Measurements from ENCODE around the gene IWS1. TPM values are rescaled to one million over a fixed set of nuclear protein-coding genes. Genes with fewer than 3 reads are reported as not detected.

Gene IWS1
- total and polyA plus RNA-seq, 10 of the 15 experiments (the other 5 are each of a cell fraction or from before 2014, with no cell fraction given): 21.9 to 68.9 (median 45.8) TPM

DNA sequence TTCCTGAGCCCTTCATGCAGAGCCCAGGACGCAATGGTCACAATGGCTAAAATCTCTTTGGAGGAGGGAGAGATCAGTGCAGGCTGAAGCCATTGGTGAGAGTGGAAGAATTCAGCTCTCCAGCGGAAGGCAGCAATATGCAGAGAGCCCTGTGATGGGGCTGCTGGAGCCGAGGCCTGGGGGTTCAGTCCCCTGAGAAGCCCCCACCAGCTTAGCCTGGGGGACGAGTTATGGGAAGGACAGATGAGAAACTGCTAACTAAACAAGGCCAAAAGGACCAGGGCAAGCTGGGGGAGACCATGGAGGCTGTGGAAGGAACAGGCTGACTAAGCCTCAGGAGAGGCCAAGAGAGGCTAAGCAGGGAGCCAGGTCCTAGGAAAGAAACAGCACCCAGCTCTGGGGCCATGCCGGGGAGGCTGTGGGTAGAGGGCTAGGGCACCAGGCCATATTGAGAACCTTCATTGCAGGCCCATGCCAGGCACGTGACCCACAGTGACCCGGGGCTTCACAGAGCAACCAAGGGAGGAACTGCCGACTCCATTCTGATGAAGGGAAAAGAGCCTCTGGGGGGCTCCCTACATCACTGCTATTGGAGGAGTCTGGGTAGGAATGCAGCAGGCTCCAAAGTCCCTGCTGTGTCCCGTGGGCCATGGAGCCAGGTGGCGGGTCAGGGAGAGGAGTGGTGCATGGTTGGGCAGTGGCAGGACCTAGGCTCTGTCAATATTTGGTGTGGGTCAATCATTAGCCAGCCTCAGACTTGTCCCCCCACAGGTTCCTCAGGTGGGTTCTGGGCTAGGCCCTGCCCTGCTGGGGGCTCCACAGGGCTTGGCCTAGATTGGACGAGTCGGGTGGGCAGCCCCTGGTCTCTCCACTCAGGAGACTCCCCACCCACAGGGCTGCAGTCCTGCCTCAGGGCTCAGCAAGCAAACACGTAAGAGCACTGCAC lies 88.2 kb downstream of the IWS1 start:
- no peak for DNase-seq (ENCODE audit: low read depth, low spot score)
- Histone ChIP-seq H3K4me1 (ENCODE audit: control insufficient read depth, insufficient read depth, low read length) (no peaks in the 10 kb centered on the region), H3K4me2 (ENCODE audit: control insufficient read depth, insufficient read depth) (no peak overlapping the region), H3K27me3 (replicated peaks in 1 of 2; ENCODE audit: control insufficient read depth in 2 of 2, insufficient read depth in 2 of 2, low read length in 1 of 2) (no peaks in the 10 kb centered on the region), H2AFZ (ENCODE audit: control insufficient read depth, low read depth, low read length) (no peak overlapping the region), H3K9me3 (replicated peaks; ENCODE audit: control insufficient read depth, insufficient read depth, low read length) (no peaks in the 10 kb centered on the region), H3K79me2 (ENCODE audit: control insufficient read depth, insufficient read depth, low read length) (no peaks in the 10 kb centered on the region), H3K27ac (ENCODE audit: control insufficient read depth, insufficient read depth) (no peak overlapping the region), H4K20me1 (ENCODE audit: control insufficient read depth, insufficient read depth) (no peaks in the 10 kb centered on the region), H3K9ac (ENCODE audit: control insufficient read depth, insufficient read depth, low read length) (no peak overlapping the region), H3K36me3 (ENCODE audit: control insufficient read depth in 2 of 2, insufficient read depth in 2 of 2, low read length in 1 of 2) (no peaks in the 10 kb centered on the region), H3K4me3 (no peak overlapping the region)
- in situ Hi-C loops (cut with MboI): no loop called here
- ATAC-seq: no peak
- ChIA-PET CTCF (interaction anchor here (1.1 kb wide), 1 partner anchor 241 kb away, joined by 3 read pairs; no protein-coding TSS in a partner anchor), POLR2A (no interaction called here), SMC1A (ENCODE audit: uncharacterized antibody, unreplicated experiment) (interaction anchor here (1.5 kb wide), 1 partner anchor 8 kb away, joined by 3 read pairs; no protein-coding TSS in a partner anchor), RAD21 (ENCODE audit: unreplicated experiment) (interaction anchor here (1.2 kb wide), 1 partner anchor 41 kb away, joined by 3 read pairs; no protein-coding TSS in a partner anchor)
- no TSS peak for BruUV-seq (replicated peaks)
- intact Hi-C loops (cut with micrococcal nuclease; ENCODE audit: unreplicated experiment): no loop called here
- FAIRE-seq: no peak
- WGBS (ENCODE audit: insufficient coverage, insufficient replicate concordance, low lambda C conversion rate, missing lambda C conversion rate): 37% methylated on average over 13 of the region's 13 CpGs
- TF ChIP-seq EED (IDR thresholded peaks at IDR 0.05; ENCODE audit: low read depth) (no peak), FOXM1 (IDR thresholded peaks at IDR 0.05; ENCODE audit: low read depth, low read length) (no peak), PML (IDR thresholded peaks at IDR 0.05; ENCODE audit: low read length) (no peak), SREBF2 (IDR thresholded peaks at IDR 0.05; ENCODE audit: low read length) (no peak), NR2C1 (IDR thresholded peaks at IDR 0.05) (no peak), IKZF1 (conservative IDR thresholded peaks at IDR 0.05) (no peak), POLR2AphosphoS5 (IDR thresholded peaks at IDR 0.05; ENCODE audit: low read length) (no peak), BCL11A (IDR thresholded peaks at IDR 0.05; ENCODE audit: low read depth, low read length) (no peak), PAX8 (IDR thresholded peaks at IDR 0.05) (no peak), YBX1 (IDR thresholded peaks at IDR 0.05) (no peak)
- TF ChIP-seq, protein P1, sequence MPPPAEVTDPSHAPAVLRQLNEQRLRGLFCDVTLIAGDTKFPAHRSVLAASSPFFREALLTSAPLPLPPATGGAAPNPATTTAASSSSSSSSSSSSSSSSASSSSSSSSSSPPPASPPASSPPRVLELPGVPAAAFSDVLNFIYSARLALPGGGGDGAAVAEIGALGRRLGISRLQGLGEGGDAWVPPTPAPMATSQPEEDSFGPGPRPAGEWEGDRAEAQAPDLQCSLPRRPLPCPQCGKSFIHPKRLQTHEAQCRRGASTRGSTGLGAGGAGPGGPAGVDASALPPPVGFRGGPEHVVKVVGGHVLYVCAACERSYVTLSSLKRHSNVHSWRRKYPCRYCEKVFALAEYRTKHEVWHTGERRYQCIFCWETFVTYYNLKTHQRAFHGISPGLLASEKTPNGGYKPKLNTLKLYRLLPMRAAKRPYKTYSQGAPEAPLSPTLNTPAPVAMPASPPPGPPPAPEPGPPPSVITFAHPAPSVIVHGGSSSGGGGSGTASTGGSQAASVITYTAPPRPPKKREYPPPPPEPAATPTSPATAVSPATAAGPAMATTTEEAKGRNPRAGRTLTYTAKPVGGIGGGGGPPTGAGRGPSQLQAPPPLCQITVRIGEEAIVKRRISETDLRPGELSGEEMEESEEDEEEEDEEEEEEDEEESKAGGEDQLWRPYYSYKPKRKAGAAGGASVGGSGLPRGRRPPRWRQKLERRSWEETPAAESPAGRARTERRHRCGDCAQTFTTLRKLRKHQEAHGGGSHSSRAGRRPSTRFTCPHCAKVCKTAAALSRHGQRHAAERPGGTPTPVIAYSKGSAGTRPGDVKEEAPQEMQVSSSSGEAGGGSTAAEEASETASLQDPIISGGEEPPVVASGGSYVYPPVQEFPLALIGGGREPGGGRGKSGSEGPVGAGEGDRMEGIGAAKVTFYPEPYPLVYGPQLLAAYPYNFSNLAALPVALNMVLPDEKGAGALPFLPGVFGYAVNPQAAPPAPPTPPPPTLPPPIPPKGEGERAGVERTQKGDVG (CRISPR knock-in tag; IDR thresholded peaks at IDR 0.05): no peak
- TF ChIP-seq, protein P2, sequence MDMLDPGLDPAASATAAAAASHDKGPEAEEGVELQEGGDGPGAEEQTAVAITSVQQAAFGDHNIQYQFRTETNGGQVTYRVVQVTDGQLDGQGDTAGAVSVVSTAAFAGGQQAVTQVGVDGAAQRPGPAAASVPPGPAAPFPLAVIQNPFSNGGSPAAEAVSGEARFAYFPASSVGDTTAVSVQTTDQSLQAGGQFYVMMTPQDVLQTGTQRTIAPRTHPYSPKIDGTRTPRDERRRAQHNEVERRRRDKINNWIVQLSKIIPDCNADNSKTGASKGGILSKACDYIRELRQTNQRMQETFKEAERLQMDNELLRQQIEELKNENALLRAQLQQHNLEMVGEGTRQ (IDR thresholded peaks at IDR 0.05; ENCODE audit: borderline replicate concordance, low read depth, low read length): no peak
- TF ChIP-seq, protein P3, sequence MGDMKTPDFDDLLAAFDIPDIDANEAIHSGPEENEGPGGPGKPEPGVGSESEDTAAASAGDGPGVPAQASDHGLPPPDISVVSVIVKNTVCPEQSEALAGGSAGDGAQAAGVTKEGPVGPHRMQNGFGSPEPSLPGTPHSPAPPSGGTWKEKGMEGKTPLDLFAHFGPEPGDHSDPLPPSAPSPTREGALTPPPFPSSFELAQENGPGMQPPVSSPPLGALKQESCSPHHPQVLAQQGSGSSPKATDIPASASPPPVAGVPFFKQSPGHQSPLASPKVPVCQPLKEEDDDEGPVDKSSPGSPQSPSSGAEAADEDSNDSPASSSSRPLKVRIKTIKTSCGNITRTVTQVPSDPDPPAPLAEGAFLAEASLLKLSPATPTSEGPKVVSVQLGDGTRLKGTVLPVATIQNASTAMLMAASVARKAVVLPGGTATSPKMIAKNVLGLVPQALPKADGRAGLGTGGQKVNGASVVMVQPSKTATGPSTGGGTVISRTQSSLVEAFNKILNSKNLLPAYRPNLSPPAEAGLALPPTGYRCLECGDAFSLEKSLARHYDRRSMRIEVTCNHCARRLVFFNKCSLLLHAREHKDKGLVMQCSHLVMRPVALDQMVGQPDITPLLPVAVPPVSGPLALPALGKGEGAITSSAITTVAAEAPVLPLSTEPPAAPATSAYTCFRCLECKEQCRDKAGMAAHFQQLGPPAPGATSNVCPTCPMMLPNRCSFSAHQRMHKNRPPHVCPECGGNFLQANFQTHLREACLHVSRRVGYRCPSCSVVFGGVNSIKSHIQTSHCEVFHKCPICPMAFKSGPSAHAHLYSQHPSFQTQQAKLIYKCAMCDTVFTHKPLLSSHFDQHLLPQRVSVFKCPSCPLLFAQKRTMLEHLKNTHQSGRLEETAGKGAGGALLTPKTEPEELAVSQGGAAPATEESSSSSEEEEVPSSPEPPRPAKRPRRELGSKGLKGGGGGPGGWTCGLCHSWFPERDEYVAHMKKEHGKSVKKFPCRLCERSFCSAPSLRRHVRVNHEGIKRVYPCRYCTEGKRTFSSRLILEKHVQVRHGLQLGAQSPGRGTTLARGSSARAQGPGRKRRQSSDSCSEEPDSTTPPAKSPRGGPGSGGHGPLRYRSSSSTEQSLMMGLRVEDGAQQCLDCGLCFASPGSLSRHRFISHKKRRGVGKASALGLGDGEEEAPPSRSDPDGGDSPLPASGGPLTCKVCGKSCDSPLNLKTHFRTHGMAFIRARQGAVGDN (IDR thresholded peaks at IDR 0.05): no peak
- TF ChIP-seq, protein P4, sequence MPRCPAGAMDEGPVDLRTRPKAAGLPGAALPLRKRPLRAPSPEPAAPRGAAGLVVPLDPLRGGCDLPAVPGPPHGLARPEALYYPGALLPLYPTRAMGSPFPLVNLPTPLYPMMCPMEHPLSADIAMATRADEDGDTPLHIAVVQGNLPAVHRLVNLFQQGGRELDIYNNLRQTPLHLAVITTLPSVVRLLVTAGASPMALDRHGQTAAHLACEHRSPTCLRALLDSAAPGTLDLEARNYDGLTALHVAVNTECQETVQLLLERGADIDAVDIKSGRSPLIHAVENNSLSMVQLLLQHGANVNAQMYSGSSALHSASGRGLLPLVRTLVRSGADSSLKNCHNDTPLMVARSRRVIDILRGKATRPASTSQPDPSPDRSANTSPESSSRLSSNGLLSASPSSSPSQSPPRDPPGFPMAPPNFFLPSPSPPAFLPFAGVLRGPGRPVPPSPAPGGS (IDR thresholded peaks at IDR 0.05; ENCODE audit: borderline replicate concordance, insufficient read depth, low read depth, low read length, poor library complexity, severe bottlenecking): no peak

All from GM12878 (cell line).